GM18861 (cell line): ENCODE results near the gene UVSSA.

Experiments used
- ATAC-seq: cut with Tn5 transposase; IDR thresholded peaks from one replicate; pipeline ENCODE4 v1.9.1; 2021; ENCODE audit not compliant: unreplicated experiment

UVSSA gene

GRCh38 chr4:1348014-1348513 is 1.1 kb downstream of the UVSSA start:
- ATAC-seq: no peak

- no peak for ATAC-seq
These were observed 1.7 kb downstream of the UVSSA start for GRCh38 chr4:1348746-1349145.

- no peak for ATAC-seq
These were observed 2.6 kb downstream of the UVSSA start for GRCh38 chr4:1349359-1350168.

- no peak for ATAC-seq
These were observed 3.1 kb downstream of the UVSSA start for GRCh38 chr4:1350169-1350520.

GRCh38 chr4:1351854-1352566 is 5.0 kb downstream of the UVSSA start:
- no peak for ATAC-seq

- no peak for ATAC-seq
These were observed 5.5 kb downstream of the UVSSA start for GRCh38 chr4:1352567-1352900.

- no peak for ATAC-seq
These were observed 6.4 kb downstream of the UVSSA start for GRCh38 chr4:1353186-1354055.

GRCh38 chr4:1354136-1354982 is 7.4 kb downstream of the UVSSA start:
- ATAC-seq: no peak

GRCh38 chr4:1354983-1355275 is 7.9 kb downstream of the UVSSA start:
- ATAC-seq: no peak

GRCh38 chr4:1355378-1355777 is 8.4 kb downstream of the UVSSA start:
- ATAC-seq: no peak

- no peak for ATAC-seq
These were observed 9.4 kb downstream of the UVSSA start for GRCh38 chr4:1356181-1356998.

GRCh38 chr4:1357356-1358248 is 10.6 kb downstream of the UVSSA start:
- ATAC-seq: no peak

- no peak for ATAC-seq
These were observed 11.6 kb downstream of the UVSSA start for GRCh38 chr4:1358421-1359143.

GRCh38 chr4:1359144-1359501 is 12.1 kb downstream of the UVSSA start:
- ATAC-seq: no peak

- ATAC-seq: no peak
These were observed 13.0 kb downstream of the UVSSA start for GRCh38 chr4:1359976-1360375.

- no peak for ATAC-seq
These were observed 13.6 kb downstream of the UVSSA start for GRCh38 chr4:1360423-1361283.

- no peak for ATAC-seq
These were observed 14.4 kb downstream of the UVSSA start for GRCh38 chr4:1361431-1361830.
